HepG2 (cell line): ENCODE results near the gene COG8. TPM values are rescaled to one million over a fixed set of nuclear protein-coding genes. Genes with fewer than 3 reads are reported as not detected.
A peak's percentile ranks its signal among the peaks of the same experiment; 100 is the strongest.

ENCODE experiments used
- CENPX ChIP-seq: sonication (generic); formaldehyde crosslinking; IDR thresholded peaks from 2 replicates; pipeline ENCODE4 v1.9.0; 2021; ENCODE audit warnings: mild to moderate bottlenecking, missing genetic modification reagents, moderate library complexity
- ESRRA ChIP-seq: sonication (generic); formaldehyde crosslinking; IDR thresholded peaks from 2 replicates; pipeline ENCODE4 v1.5.1; 2020; ENCODE audit warnings: mild to moderate bottlenecking, low read depth, missing genetic modification reagents
- HDAC1 ChIP-seq: sonication (generic); formaldehyde crosslinking; IDR thresholded peaks from 2 replicates; pipeline ENCODE4 v1.5.1; 2020; ENCODE audit warnings: mild to moderate bottlenecking, missing genetic modification reagents
- MAZ ChIP-seq, 2 experiments: sonication (generic) in 1 of 2; formaldehyde crosslinking in 1 of 2; IDR thresholded peaks; 2 replicates each; pipeline versions ENCODE4 v1.5.0 to v1.6.1; 2012 to 2020; ENCODE audit warnings: low read depth in 2 of 2, mild to moderate bottlenecking in 2 of 2, borderline replicate concordance in 1 of 2, improper control_type of control experiment in 1 of 2, low read length in 1 of 2, missing genetic modification reagents in 1 of 2, moderate library complexity in 1 of 2
- MIER2 ChIP-seq: IDR thresholded peaks from 2 replicates; pipeline ENCODE4 v1.6.1; 2016; ENCODE audit warnings: missing biosample characterization, missing genetic modification reagents
- MTA3 ChIP-seq: sonication (generic); formaldehyde crosslinking; IDR thresholded peaks from 2 replicates; pipeline ENCODE4 v1.4.0; 2020; ENCODE audit warnings: missing genetic modification reagents
- NR2F6 ChIP-seq, 2 experiments: IDR thresholded peaks; 2 replicates each; pipeline ENCODE4 v1.6.1; 2016; ENCODE audit warnings: antibody characterized with exemption in 1 of 2, mild to moderate bottlenecking in 1 of 2
- PHF21A ChIP-seq: sonication (generic); formaldehyde crosslinking; IDR thresholded peaks from 2 replicates; pipeline ENCODE4 v1.5.0; 2020; ENCODE audit warnings: mild to moderate bottlenecking, missing genetic modification reagents
- PITX1 ChIP-seq: sonication (generic); formaldehyde crosslinking; IDR thresholded peaks from 2 replicates; pipeline ENCODE4 v1.5.1; 2020; ENCODE audit warnings: mild to moderate bottlenecking, missing genetic modification reagents
- PRPF4 ChIP-seq: fragments of 200-400 bp; formaldehyde crosslinking; IDR thresholded peaks from 2 replicates; pipeline ENCODE4 v1.6.1; 2016; ENCODE audit warnings: low read length, low read depth; ENCODE audit not compliant: poor library complexity, severe bottlenecking
- SETDB1 ChIP-seq: sonication (generic); formaldehyde crosslinking; IDR thresholded peaks from 2 replicates; pipeline ENCODE4 v1.5.1; 2020; ENCODE audit warnings: missing genetic modification reagents, mild to moderate bottlenecking, borderline replicate concordance
- SPEN ChIP-seq: sonication (generic); formaldehyde crosslinking; IDR thresholded peaks from 2 replicates; pipeline ENCODE4 v1.5.1; 2020; ENCODE audit warnings: low read depth, mild to moderate bottlenecking, missing genetic modification reagents
- SUZ12 ChIP-seq: fragments of 150-350 bp; IDR thresholded peaks from 2 replicates; pipeline ENCODE4 v1.6.1; 2014; ENCODE audit warnings: low read depth, low read length
- TBX3 ChIP-seq: fragments of 450-650 bp; IDR thresholded peaks from 2 replicates; pipeline ENCODE4 v1.6.1; 2017; ENCODE audit warnings: antibody characterized with exemption, mild to moderate bottlenecking, inconsistent platforms, borderline replicate concordance
- TCF7L2 ChIP-seq: IDR thresholded peaks from 2 replicates; pipeline ENCODE4 v1.6.1; 2011; ENCODE audit warnings: mild to moderate bottlenecking, low read depth, low read length, moderate library complexity
- ZNF430 ChIP-seq: sonication (generic); formaldehyde crosslinking; IDR thresholded peaks from 2 replicates; pipeline ENCODE4 v1.9.0; 2021; ENCODE audit warnings: mild to moderate bottlenecking, missing genetic modification reagents
- ZNF484 ChIP-seq: sonication (generic); formaldehyde crosslinking; IDR thresholded peaks from 2 replicates; pipeline ENCODE4 v1.5.1; 2020; ENCODE audit warnings: mild to moderate bottlenecking, low read depth, missing genetic modification reagents, borderline replicate concordance
- ZNF616 ChIP-seq: sonication (generic); formaldehyde crosslinking; IDR thresholded peaks from 2 replicates; pipeline ENCODE4 v1.5.0; 2020; ENCODE audit warnings: low read depth, mild to moderate bottlenecking, missing genetic modification reagents
- ZNF652 ChIP-seq: IDR thresholded peaks from 2 replicates; pipeline ENCODE4 v1.6.1; 2016; ENCODE audit warnings: low read depth, borderline replicate concordance
- ZNF670 ChIP-seq: sonication (generic); formaldehyde crosslinking; IDR thresholded peaks from 2 replicates; pipeline ENCODE4 v1.8.0; 2022; ENCODE audit warnings: mild to moderate bottlenecking, missing genetic modification reagents, borderline replicate concordance
- ZNF709 ChIP-seq: sonication (generic); formaldehyde crosslinking; IDR thresholded peaks from 2 replicates; pipeline ENCODE4 v1.5.0; 2020; ENCODE audit warnings: mild to moderate bottlenecking, missing genetic modification reagents
- ZNF879 ChIP-seq: sonication (generic); formaldehyde crosslinking; IDR thresholded peaks from 2 replicates; pipeline ENCODE4 v1.8.1; 2023; ENCODE audit warnings: missing genetic modification reagents
- polyA plus RNA-seq, 8 experiments: library from polyadenylated mRNA; depleted of rRNA in 3 of 8; stranded (reverse) in 7 of 8; unstranded in 1 of 8; fragments of >200 nt; fragmentation: Illumina TruSeq in 4 of 8; extraction: Trizol in 4 of 8; gene quantifications; 2 replicates each; pipeline versions ENCODE4 v1.2.1 to v1.2.3, GENCODE V29; 2011 to 2016; ENCODE audit warnings: low read depth in 4 of 8, missing spikeins in 1 of 8, mixed read lengths in 1 of 8; ENCODE audit not compliant: insufficient read depth in 1 of 8
- total RNA-seq, 5 experiments: library from RNA; depleted of rRNA; stranded (reverse); fragments of >200 nt; fragmentation: Illumina TruSeq; extraction: Trizol; gene quantifications; 2 replicates each; pipeline ENCODE4 v1.2.3, GENCODE V29; 2016; ENCODE audit warnings: low read depth in 1 of 5
- TF ChIP-seq, protein P1 (sequence below): sonication (generic); formaldehyde crosslinking; IDR thresholded peaks from 2 replicates; pipeline ENCODE4; 2020; ENCODE audit warnings: missing genetic modification reagents, mild to moderate bottlenecking, borderline replicate concordance
- TF ChIP-seq, protein P2 (sequence below): sonication (generic); formaldehyde crosslinking; IDR thresholded peaks from 2 replicates; pipeline ENCODE4 v1.8.1; 2022; ENCODE audit warnings: mild to moderate bottlenecking, missing genetic modification reagents
- TF ChIP-seq, protein P3 (sequence below): IDR thresholded peaks from 2 replicates; pipeline ENCODE4 v1.6.1; 2018; ENCODE audit warnings: missing genetic modification reagents

Gene COG8
- total and polyA plus RNA-seq, 2 of the 13 experiments (the other 11 are each of a cell fraction or from before 2014, with no cell fraction given): 45.5 to 52.1 TPM

DNA sequence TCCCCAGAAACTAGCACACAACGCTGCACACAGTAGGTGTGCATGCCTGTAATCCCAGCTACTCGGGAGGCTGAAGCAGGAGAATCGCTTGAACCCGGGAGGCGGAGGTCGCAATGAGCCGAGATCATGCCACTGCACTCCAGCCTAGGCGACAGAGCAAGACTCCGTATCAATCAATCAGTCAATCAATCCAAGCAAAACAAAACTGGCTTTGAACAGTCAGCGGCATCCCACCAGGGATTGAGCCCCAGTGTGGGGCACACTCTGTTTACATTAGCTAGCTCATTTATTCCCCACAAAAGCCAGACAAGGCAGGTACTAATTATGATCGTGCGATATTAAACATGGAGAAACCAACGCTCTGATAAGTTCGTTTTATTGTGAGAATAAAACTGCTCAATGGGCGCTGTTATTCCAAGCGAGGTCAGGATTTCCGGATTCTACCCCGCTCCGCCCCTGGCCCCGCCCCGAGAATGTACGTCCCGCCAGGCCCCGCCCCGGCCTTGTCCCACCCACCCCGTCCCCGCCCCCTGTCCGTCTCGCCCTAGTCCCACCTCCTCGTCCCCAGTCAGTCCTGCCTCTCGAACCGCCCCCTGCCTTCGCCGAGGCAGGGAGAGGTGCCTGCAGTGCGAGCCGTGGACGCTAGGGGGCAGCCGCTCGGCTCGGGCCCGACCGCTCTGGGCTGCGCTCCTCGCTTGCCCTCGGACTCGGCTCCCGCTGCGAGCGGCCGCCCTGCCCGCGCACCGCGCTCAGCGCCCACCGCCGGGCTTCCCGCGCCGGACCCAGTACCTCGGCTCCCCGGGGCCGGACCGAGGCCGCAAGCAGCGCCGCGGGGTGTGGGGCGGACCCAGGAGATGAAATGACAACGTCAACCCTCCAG is 28.5 kb downstream of the COG8 start, which contains the start of gene VPS4A (continued):
- TF ChIP-seq, protein P1, sequence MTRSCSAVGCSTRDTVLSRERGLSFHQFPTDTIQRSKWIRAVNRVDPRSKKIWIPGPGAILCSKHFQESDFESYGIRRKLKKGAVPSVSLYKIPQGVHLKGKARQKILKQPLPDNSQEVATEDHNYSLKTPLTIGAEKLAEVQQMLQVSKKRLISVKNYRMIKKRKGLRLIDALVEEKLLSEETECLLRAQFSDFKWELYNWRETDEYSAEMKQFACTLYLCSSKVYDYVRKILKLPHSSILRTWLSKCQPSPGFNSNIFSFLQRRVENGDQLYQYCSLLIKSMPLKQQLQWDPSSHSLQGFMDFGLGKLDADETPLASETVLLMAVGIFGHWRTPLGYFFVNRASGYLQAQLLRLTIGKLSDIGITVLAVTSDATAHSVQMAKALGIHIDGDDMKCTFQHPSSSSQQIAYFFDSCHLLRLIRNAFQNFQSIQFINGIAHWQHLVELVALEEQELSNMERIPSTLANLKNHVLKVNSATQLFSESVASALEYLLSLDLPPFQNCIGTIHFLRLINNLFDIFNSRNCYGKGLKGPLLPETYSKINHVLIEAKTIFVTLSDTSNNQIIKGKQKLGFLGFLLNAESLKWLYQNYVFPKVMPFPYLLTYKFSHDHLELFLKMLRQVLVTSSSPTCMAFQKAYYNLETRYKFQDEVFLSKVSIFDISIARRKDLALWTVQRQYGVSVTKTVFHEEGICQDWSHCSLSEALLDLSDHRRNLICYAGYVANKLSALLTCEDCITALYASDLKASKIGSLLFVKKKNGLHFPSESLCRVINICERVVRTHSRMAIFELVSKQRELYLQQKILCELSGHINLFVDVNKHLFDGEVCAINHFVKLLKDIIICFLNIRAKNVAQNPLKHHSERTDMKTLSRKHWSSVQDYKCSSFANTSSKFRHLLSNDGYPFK (CRISPR knock-in tag): no peak
- TF ChIP-seq, protein P2, sequence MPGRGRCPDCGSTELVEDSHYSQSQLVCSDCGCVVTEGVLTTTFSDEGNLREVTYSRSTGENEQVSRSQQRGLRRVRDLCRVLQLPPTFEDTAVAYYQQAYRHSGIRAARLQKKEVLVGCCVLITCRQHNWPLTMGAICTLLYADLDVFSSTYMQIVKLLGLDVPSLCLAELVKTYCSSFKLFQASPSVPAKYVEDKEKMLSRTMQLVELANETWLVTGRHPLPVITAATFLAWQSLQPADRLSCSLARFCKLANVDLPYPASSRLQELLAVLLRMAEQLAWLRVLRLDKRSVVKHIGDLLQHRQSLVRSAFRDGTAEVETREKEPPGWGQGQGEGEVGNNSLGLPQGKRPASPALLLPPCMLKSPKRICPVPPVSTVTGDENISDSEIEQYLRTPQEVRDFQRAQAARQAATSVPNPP (CRISPR knock-in tag): peak; percentile 95
- no peak for TF ChIP-seq ZNF484
- no peak for TF ChIP-seq ZNF709
- TF ChIP-seq, protein P3, sequence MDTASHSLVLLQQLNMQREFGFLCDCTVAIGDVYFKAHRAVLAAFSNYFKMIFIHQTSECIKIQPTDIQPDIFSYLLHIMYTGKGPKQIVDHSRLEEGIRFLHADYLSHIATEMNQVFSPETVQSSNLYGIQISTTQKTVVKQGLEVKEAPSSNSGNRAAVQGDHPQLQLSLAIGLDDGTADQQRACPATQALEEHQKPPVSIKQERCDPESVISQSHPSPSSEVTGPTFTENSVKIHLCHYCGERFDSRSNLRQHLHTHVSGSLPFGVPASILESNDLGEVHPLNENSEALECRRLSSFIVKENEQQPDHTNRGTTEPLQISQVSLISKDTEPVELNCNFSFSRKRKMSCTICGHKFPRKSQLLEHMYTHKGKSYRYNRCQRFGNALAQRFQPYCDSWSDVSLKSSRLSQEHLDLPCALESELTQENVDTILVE (CRISPR knock-in tag): no peak; the same call in 1 of the 2 replicates
- no peak for TF ChIP-seq PRPF4
- peak; percentile 32; the same call in 1 of the 2 replicates for TF ChIP-seq ZNF670 (CRISPR knock-in tag)
- TF ChIP-seq SUZ12: no peak
- TF ChIP-seq TCF7L2: no peak
- no peak for TF ChIP-seq MIER2 (CRISPR knock-in tag)
- TF ChIP-seq ZNF652 (CRISPR knock-in tag): no peak
- TF ChIP-seq SETDB1: no peak
- TF ChIP-seq PITX1 (CRISPR knock-in tag): 0 out of 2 replicates have a peak, but pooled peaks have one; percentile 23
- TF ChIP-seq ZNF430 (CRISPR knock-in tag): no peak
- no peak for TF ChIP-seq CENPX (CRISPR knock-in tag)
- no peak for TF ChIP-seq ZNF879 (CRISPR knock-in tag)
- no peak for TF ChIP-seq ESRRA
- peak; percentile 89 for TF ChIP-seq SPEN (CRISPR knock-in tag)
- peak; percentile 29 for TF ChIP-seq HDAC1 (CRISPR knock-in tag)
- TF ChIP-seq NR2F6 (IDR thresholded peaks at IDR 0.05): no peak
- peak; percentile 57; the same call in 1 of the 2 replicates for TF ChIP-seq NR2F6 (CRISPR knock-in tag; IDR thresholded peaks at IDR 0.05)
- peak; percentile 59; the same call in 1 of the 2 replicates for TF ChIP-seq MAZ (IDR thresholded peaks at IDR 0.05; ENCODE audit: borderline replicate concordance, low read depth, low read length)
- peak; percentile 99 for TF ChIP-seq MAZ (CRISPR knock-in tag; IDR thresholded peaks at IDR 0.05; ENCODE audit: low read depth)
- no peak for TF ChIP-seq TBX3
- TF ChIP-seq MTA3 (CRISPR knock-in tag): no peak
- no peak for TF ChIP-seq ZNF616 (CRISPR knock-in tag)
- peak; percentile 53; the same call in 1 of the 2 replicates for TF ChIP-seq PHF21A (CRISPR knock-in tag)
